NCI-H1930 (cell line): ENCODE data around the gene RNF138.
"Not testable (repeated sequence)": the region's sequence is repeated elsewhere in the genome, so short reads cannot be mapped to it uniquely, and the experiment has no call there.

ENCODE experiments used
- DNase-seq, 2 experiments: peaks; one replicate each; lab custom pipeline; 2025; lab: John Stamatoyannopoulos, UW

The RNF138 gene

GRCh38 chr18:32175265-32175664 lies 83.6 kb downstream of the RNF138 start:
- no peak for DNase-seq

- not testable (repeated sequence) for DNase-seq
Observed at GRCh38 chr18:32176745-32177144, 85.1 kb downstream of the RNF138 start.

GRCh38 chr18:32177530-32177929 lies 85.9 kb downstream of the RNF138 start:
- DNase-seq: no peak
